Choroid plexus epithelial cell (primary cell): Measurements from ENCODE around the gene SMG9.

ENCODE experiments used
- DNase-seq: peaks from one replicate; pipeline ENCODE4 v3.0.0-alpha.2; 2010; ENCODE audit warnings: low read depth
- H3K4me3 ChIP-seq: 2 replicates; pipeline ENCODE4 v1.5.1; 2011; ENCODE audit warnings: low read depth, mild to moderate bottlenecking, control low read depth, low read length, moderate library complexity
- TF ChIP-seq, protein P1 (sequence below): conservative IDR thresholded peaks from 2 replicates; pipeline ENCODE4 v1.5.1; 2011; ENCODE audit warnings: low read depth, mild to moderate bottlenecking, control low read depth, inconsistent platforms, low read length, moderate library complexity

SMG9 gene

DNA sequence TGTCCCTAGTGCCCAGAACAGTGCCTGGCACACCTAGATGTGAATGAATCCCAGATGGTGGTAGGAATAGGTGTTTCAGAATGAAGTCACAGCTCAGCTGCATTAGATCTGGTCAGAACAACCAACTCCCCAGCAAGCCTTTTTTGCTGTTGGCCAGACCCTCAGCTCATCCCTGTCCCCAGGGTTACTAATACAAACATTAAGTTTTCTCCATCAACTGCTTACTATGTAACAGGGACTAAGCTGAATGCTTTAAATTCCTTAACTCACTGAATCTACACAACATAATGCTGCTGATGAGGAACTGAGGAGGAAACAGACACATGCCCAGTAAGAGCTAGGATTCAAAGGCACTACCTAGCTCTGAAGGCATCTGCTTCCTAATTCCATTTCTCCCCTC is 18.8 kb downstream of the SMG9 start:
- TF ChIP-seq, protein P1, sequence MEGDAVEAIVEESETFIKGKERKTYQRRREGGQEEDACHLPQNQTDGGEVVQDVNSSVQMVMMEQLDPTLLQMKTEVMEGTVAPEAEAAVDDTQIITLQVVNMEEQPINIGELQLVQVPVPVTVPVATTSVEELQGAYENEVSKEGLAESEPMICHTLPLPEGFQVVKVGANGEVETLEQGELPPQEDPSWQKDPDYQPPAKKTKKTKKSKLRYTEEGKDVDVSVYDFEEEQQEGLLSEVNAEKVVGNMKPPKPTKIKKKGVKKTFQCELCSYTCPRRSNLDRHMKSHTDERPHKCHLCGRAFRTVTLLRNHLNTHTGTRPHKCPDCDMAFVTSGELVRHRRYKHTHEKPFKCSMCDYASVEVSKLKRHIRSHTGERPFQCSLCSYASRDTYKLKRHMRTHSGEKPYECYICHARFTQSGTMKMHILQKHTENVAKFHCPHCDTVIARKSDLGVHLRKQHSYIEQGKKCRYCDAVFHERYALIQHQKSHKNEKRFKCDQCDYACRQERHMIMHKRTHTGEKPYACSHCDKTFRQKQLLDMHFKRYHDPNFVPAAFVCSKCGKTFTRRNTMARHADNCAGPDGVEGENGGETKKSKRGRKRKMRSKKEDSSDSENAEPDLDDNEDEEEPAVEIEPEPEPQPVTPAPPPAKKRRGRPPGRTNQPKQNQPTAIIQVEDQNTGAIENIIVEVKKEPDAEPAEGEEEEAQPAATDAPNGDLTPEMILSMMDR, result no peak
- DNase-seq, result peak; percentile 82
- H3K4me3 ChIP-seq, result no peak overlapping the region

DNA sequence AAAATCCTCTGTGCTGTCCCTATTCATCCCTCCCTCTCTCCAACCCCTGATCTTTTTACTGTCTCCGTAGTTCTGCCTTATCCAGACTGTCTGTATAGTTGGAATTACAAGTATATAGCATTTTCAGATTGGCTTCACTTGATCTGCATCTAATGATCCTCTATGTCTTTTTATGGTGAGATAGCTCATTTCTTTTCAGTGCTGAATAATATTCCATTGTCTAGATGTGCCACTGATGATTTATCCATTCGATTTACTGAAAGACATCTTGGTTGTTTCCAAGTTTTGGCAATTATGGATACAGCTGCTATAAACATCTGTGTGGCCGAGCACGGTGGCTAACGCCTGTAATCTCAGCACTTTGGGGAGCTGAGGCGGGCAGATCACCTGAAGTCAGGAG is 19.7 kb downstream of the SMG9 start:
- H3K4me3 ChIP-seq, result no peak overlapping the region
- TF ChIP-seq, protein P1, result no peak
- no peak for DNase-seq

DNA sequence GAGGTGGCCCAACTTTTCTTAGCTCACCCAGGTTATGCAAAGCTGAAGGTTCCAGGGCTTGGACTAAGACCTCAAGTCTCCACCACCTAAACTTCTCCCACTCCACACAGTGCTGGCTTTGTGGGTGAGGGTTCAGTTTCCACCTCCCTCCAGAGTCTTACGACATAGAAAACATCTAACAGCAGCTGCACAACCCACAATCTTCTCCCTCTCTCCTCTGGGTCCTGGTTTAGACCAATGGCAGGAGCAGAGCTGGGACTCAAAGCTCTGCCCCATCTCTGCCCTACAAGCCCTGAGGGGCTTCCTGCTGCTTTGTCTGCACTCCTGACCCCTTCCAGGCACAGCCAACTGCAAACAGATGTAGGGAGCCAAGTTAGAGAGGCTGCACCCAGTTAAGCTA is 22.9 kb downstream of the SMG9 start:
- DNase-seq, result peak; percentile 95
- no peak overlapping the region for H3K4me3 ChIP-seq
- TF ChIP-seq, protein P1, result no peak

DNA sequence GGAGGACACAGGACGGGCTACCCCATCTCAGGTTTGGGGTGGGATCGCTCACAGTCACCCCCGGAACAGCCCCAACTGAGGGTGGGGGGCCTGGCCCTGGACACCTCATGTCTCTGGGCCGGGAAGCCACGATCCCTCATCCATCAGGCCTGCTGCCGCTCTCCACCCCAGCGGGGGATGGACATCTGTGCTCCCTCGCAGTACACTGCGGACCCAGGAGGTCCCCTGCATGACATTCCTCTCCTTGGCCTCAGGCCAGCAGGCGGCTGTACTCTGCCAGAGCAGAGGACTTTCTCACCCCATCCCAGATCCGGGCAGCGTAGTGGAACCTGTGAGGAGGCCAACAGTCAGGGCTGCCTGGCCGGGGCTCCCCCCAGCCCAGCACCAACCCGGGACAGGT is 23.4 kb downstream of the SMG9 start:
- peak; percentile 69 for DNase-seq
- TF ChIP-seq, protein P1, result no peak
- H3K4me3 ChIP-seq, result no peak overlapping the region

DNA sequence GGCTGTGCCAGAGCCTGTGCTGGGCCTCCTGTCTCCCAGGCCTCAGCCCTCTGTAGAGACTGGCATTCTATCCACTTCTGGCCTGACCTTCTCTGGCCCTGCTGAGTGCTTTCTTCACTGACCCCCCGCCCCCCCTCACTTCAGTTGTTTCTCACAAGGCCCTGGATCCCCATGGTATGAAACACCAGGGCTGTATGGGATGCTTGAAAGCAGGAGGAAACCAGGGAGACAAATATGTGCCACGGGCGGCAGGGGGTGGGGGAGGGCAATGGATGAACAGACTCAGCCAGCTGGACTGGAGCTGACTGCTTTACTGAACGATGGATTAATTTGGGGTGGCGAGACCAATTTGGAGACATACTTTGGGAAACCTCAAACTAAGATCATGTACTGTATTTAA is 24.8 kb downstream of the SMG9 start:
- peak; percentile 54 for DNase-seq
- TF ChIP-seq, protein P1, result no peak

DNA sequence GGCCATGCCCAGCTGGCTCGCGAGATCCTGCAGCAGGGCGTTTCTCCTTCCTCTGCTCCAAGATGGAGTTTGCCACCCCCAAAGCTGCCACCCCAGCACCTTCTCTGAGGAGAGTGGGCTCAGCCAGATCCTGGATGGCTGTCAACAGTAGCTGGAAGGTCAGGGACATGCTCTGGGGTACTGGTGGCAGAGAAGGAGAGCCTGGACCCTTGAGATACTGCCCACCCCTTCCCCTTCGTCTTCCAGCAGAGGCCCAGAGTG is 27.2 kb downstream of the SMG9 start:
- H3K4me3 ChIP-seq, result no peak overlapping the region
- DNase-seq, result no peak
- TF ChIP-seq, protein P1, result no peak

More for the DNA sequence above, 24.8 kb downstream of the SMG9 start:
- no peak overlapping the region for H3K4me3 ChIP-seq

DNA sequence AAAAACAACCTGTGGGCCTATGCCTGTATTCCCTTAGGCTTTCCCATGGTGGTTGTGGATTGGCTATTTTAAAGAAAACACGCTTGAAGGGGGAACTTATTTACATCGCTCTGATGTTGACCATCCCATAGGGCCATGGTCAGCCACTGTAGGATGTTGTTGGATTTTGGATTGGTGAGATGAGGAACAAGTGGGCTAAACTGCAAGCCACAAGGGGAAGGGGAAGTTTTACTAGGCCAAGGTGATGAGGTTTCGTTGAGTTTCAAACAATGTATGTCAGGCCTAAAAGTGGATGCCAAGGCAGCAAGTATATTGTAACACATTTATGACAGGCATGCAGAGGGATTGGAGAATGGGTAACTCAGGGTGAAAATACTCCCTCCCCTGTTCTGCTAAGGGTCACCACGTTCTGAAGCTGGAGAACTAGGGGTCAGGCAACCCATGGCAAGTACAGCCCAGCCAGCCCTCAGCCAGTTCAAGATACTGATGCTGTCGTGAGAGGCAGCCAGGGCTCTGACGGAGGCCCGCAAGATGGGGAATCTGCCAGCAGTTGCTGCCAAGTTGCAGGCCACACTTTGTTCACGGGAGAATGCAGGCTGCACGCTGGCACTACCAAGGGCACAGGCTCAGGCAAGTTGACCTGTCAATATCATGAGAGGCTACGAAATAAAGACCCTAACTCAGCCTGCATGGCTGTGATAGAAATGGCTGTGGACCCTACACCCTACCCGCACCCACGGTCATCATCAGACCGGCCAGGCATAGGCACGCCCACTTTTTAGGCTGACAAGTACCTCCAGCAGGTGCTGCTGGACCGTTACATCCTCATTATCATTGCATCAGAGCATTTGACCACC is 27.8 kb downstream of the SMG9 start:
- no peak overlapping the region for H3K4me3 ChIP-seq
- TF ChIP-seq, protein P1, result no peak
- DNase-seq, result no peak
